IMR-90 (cell line): ENCODE measurements around the gene PIGC. TPM values are rescaled to one million over a fixed set of nuclear protein-coding genes. Genes with fewer than 3 reads are reported as not detected.

Experiments used
- ATAC-seq: fragments of 200-7000 bp; cut with Tn5 transposase; 2 replicates; pipeline ENCODE4 v1.9.1; 2020; ENCODE audit warnings: low read depth, mild to moderate bottlenecking, moderate library complexity
- BruUV-seq: library from RNA; stranded (reverse); fragments of 400-500 nt; replicated peaks from 2 replicates; lab custom pipeline; 2021; lab: Mats Ljungman, UMichigan
- CTCF ChIA-PET: fragments of 300-600 bp; formaldehyde crosslinking; extraction: SDS; loops from one replicate; lab custom pipeline; 2021; ENCODE audit warnings: antibody characterized with exemption; lab: Yijun Ruan, JAX
- POLR2A ChIA-PET: fragments of 300-600 bp; sonication (Branson Sonifier 250); formaldehyde crosslinking; loops from one replicate; lab custom pipeline; 2022; ENCODE audit warnings: antibody characterized with exemption; ENCODE audit not compliant: unreplicated experiment; lab: Charles Lee
- DNase-seq: peaks from one replicate; pipeline ENCODE4 v3.0.0; 2013
- H2AFZ ChIP-seq: replicated peaks from 2 replicates; pipeline ENCODE3; 2013; ENCODE audit warnings: low read length, mild to moderate bottlenecking; ENCODE audit not compliant: poor library complexity
- H2AK5ac ChIP-seq: 2 replicates; pipeline ENCODE4 v1.6.1; 2013; ENCODE audit warnings: low read depth, low read length, inconsistent platforms
- H2AK9ac ChIP-seq: replicated peaks from 2 replicates; pipeline ENCODE3; 2013; ENCODE audit warnings: mild to moderate bottlenecking, low read depth, low read length, moderate library complexity; ENCODE audit not compliant: poor library complexity
- H2BK120ac ChIP-seq: 2 replicates; pipeline ENCODE4 v1.6.1; 2013; ENCODE audit warnings: low read depth, low read length, inconsistent platforms
- H2BK15ac ChIP-seq: 3 replicates; pipeline ENCODE4 v1.6.1; 2013; ENCODE audit warnings: low read depth, low read length, inconsistent platforms
- H2BK20ac ChIP-seq: 2 replicates; pipeline ENCODE4 v1.6.1; 2013; ENCODE audit warnings: low read depth, mild to moderate bottlenecking, inconsistent platforms, low read length, moderate library complexity
- H2BK5ac ChIP-seq: 2 replicates; pipeline ENCODE4 v1.6.1; 2013; ENCODE audit warnings: mild to moderate bottlenecking, low read depth, low read length, inconsistent platforms; ENCODE audit not compliant: poor library complexity, severe bottlenecking
- H3K14ac ChIP-seq: replicated peaks from 2 replicates; pipeline ENCODE4 v1.6.1; 2013; ENCODE audit warnings: low read depth, low read length, inconsistent platforms
- H3K18ac ChIP-seq: 2 replicates; pipeline ENCODE4 v1.6.1; 2013; ENCODE audit warnings: low read depth, low read length, control low read depth
- H3K23ac ChIP-seq: 2 replicates; pipeline ENCODE4 v1.6.1; 2013; ENCODE audit warnings: low read depth, low read length, inconsistent platforms
- H3K27ac ChIP-seq: 2 replicates; pipeline ENCODE4 v1.5.1; 2013; ENCODE audit warnings: mild to moderate bottlenecking, control low read depth, low read length; ENCODE audit not compliant: insufficient read depth
- H3K27me3 ChIP-seq: 2 replicates; pipeline ENCODE4 v1.6.1; 2013; ENCODE audit warnings: low read length; ENCODE audit not compliant: control insufficient read depth, insufficient read depth
- H3K36me3 ChIP-seq: 2 replicates; pipeline ENCODE4 v1.6.1; 2013; ENCODE audit warnings: low read length, mixed read lengths; ENCODE audit not compliant: control insufficient read depth, insufficient read depth
- H3K4ac ChIP-seq: 2 replicates; pipeline ENCODE4 v1.6.1; 2013; ENCODE audit warnings: low read depth, low read length, inconsistent platforms
- H3K4me1 ChIP-seq: 2 replicates; pipeline ENCODE4 v1.6.1; 2013; ENCODE audit warnings: low read length, mixed read lengths; ENCODE audit not compliant: control insufficient read depth, insufficient read depth
- H3K4me2 ChIP-seq: 2 replicates; pipeline ENCODE4 v1.6.1; 2013; ENCODE audit warnings: low read depth, mild to moderate bottlenecking, control low read depth, low read length, moderate library complexity
- H3K4me3 ChIP-seq: 2 replicates; pipeline ENCODE4 v1.5.1; 2013; ENCODE audit warnings: low read depth, mild to moderate bottlenecking, control low read depth, low read length, moderate library complexity; ENCODE audit not compliant: insufficient read depth
- H3K56ac ChIP-seq: 2 replicates; pipeline ENCODE4 v1.6.1; 2013; ENCODE audit warnings: low read length, inconsistent platforms; ENCODE audit not compliant: insufficient read depth; ENCODE audit errors: extremely low read depth
- H3K79me1 ChIP-seq, 2 experiments: 2 replicates each; pipeline ENCODE4 v1.6.1; 2013; ENCODE audit warnings: low read length in 2 of 2, inconsistent platforms in 1 of 2, low read depth in 1 of 2
- H3K9ac ChIP-seq: 2 replicates; pipeline ENCODE4 v1.6.1; 2013; ENCODE audit warnings: low read depth, low read length, control low read depth
- H3K9me1 ChIP-seq: 2 replicates; pipeline ENCODE4 v1.6.1; 2013; ENCODE audit warnings: low read length, inconsistent platforms; ENCODE audit not compliant: insufficient read depth
- H3K9me3 ChIP-seq: 2 replicates; pipeline ENCODE4 v1.6.1; 2013; ENCODE audit warnings: low read length; ENCODE audit not compliant: control insufficient read depth, insufficient read depth
- H4K20me1 ChIP-seq: 2 replicates; pipeline ENCODE4 v1.6.1; 2013; ENCODE audit warnings: low read length, inconsistent platforms; ENCODE audit not compliant: insufficient read depth
- H4K5ac ChIP-seq: 2 replicates; pipeline ENCODE4 v1.6.1; 2013; ENCODE audit warnings: mild to moderate bottlenecking, low read depth, low read length, control low read depth
- H4K8ac ChIP-seq, 2 experiments: 2 replicates each; pipeline ENCODE4 v1.6.1; 2013; ENCODE audit warnings: low read depth in 2 of 2, low read length in 2 of 2, control low read depth in 1 of 2, inconsistent platforms in 1 of 2
- H4K91ac ChIP-seq: 2 replicates; pipeline ENCODE4 v1.6.1; 2013; ENCODE audit warnings: low read depth, low read length, inconsistent platforms; ENCODE audit not compliant: insufficient read depth
- CHD1 ChIP-seq: IDR thresholded peaks from 2 replicates; pipeline ENCODE4 v1.6.1; 2012; ENCODE audit warnings: low read depth, low read length, improper control_type of control experiment
- FOS ChIP-seq: fragments of 150-350 bp; IDR thresholded peaks from 2 replicates; pipeline ENCODE4 v1.6.1; 2016; ENCODE audit warnings: low read depth, low read length
- NFE2L2 ChIP-seq: fragments of 150-350 bp; IDR thresholded peaks from 2 replicates; pipeline ENCODE4 v1.6.1; 2016; ENCODE audit warnings: low read depth, mild to moderate bottlenecking, low read length
- POLR2A ChIP-seq: IDR thresholded peaks from 2 replicates; pipeline ENCODE4 v1.6.1; 2012; ENCODE audit warnings: mild to moderate bottlenecking, low read depth, low read length
- RFX5 ChIP-seq: IDR thresholded peaks from 2 replicates; pipeline ENCODE4 v1.8.0; 2012; ENCODE audit warnings: low read depth, mild to moderate bottlenecking, low read length, moderate library complexity
- dilution Hi-C: fragments of 300-500 bp; cut with HindIII; formaldehyde crosslinking; loops from one replicate; pipeline ENCODE4 v1.14.3; 2018; ENCODE audit warnings: low sequenced_read_pairs; ENCODE audit not compliant: unreplicated experiment
- in situ Hi-C: fragments of 300-500 bp; cut with MboI; formaldehyde crosslinking; loops from 3 replicates; pipeline ENCODE4 v1.14.3; 2019; ENCODE audit warnings: low sequenced_read_pairs, inconsistent platforms, mixed read lengths
- intact Hi-C: fragments of 100-400 bp; cut with micrococcal nuclease; formaldehyde crosslinking; loops from 2 replicates; pipeline ENCODE4 v1.10.0; 2022
- polyA plus RNA-seq, 3 experiments: library from polyadenylated mRNA; depleted of rRNA; stranded (reverse); fragments of >200 nt; gene quantifications; 2 replicates each; pipeline ENCODE4 v1.2.3, GENCODE V29; 2012; ENCODE audit warnings: low replicate concordance in 1 of 3
- total RNA-seq: library from RNA; depleted of rRNA; stranded (reverse); fragments of >200 nt; gene quantifications from 2 replicates; pipeline ENCODE4 v1.2.3, GENCODE V29; 2012

The PIGC gene
- total and polyA plus RNA-seq, 2 of the 4 experiments (the other 2 are of a cell fraction), result 14.9 to 15.8 TPM

- BruUV-seq, result no TSS peak
- no peak overlapping the region for H2BK120ac ChIP-seq
- no peak overlapping the region for H3K9ac ChIP-seq
- no peak overlapping the region for H3K56ac ChIP-seq
- no peak overlapping the region for H3K4me3 ChIP-seq
- no peak overlapping the region for H2AK9ac ChIP-seq
- H2BK15ac ChIP-seq, result no peak overlapping the region
- H4K91ac ChIP-seq, result no peak overlapping the region
- H3K14ac ChIP-seq, result no peak overlapping the region
- H3K4me1 ChIP-seq, result peaks cover 3% of the 10 kb centered on the region
- no peak overlapping the region for H4K5ac ChIP-seq
- no peak overlapping the region for H2AFZ ChIP-seq
- ChIA-PET CTCF (interaction anchor here (2.2 kb wide), 1 partner anchor 399 kb away, joined by 8 read pairs; no protein-coding TSS in a partner anchor), POLR2A (no interaction called here)
- ATAC-seq (no peak), DNase-seq (no peak)
- H3K79me1 ChIP-seq, result no peaks in the 10 kb centered on the region
- H3K27ac ChIP-seq, result no peak overlapping the region
- no peak overlapping the region for H2BK20ac ChIP-seq
- no peak overlapping the region for H2BK5ac ChIP-seq
- TF ChIP-seq POLR2A (no peak), CHD1 (no peak), RFX5 (no peak), NFE2L2 (no peak), FOS (no peak)
- H3K27me3 ChIP-seq, result no peaks in the 10 kb centered on the region
- H3K9me1 ChIP-seq, result no peaks in the 10 kb centered on the region
- dilution Hi-C loops (no loop called here), in situ Hi-C loops (loop anchor here (25.0 kb wide), 1 partner anchor 589 kb away; no protein-coding TSS in a partner anchor), intact Hi-C loops (loop anchor here (5.0 kb wide), 1 partner anchor 599 kb away; no protein-coding TSS in a partner anchor)
- no peaks in the 10 kb centered on the region for H3K36me3 ChIP-seq
- H3K4ac ChIP-seq, result no peak overlapping the region
- H3K9me3 ChIP-seq, result no peaks in the 10 kb centered on the region
- H2AK5ac ChIP-seq, result no peak overlapping the region
- H3K4me2 ChIP-seq, result no peak overlapping the region
- H4K8ac ChIP-seq, result no peak overlapping the region
- no peaks in the 10 kb centered on the region for H4K20me1 ChIP-seq
- H3K23ac ChIP-seq, result no peak overlapping the region
- no peak overlapping the region for H3K18ac ChIP-seq
Observed at GRCh38 chr1:172401477-172401876, 42.4 kb downstream of the PIGC start.
